ENCODE data around the gene MAP2K5.

The MAP2K5 gene

DNA sequence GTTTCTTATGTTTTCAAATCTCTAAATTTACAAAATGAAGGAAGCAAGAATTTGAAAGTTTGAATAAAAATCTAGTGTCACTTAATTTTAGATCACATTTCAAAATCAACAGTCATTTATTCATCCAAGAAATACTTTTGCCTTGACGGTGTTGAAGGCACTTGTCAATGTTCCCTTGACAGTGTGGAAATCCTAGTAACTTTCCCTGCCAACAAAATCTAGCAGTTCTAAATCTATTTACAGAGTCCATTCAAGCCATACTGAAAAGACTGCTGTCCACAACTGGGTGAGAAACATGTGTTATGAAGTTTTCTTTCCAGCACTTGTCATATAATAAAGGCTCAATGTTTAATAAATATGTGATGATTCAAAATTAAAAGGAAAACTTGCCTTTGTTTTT, 8.6 kb upstream of the MAP2K5 start:
- ChIA-PET POLR2A (ENCODE audit: low non-redundant PET) (no interaction called here), CTCF (interaction anchor here (0.8 kb wide), 1 partner anchor 298 kb away, joined by 4 read pairs; no protein-coding TSS in a partner anchor)
- TF ChIP-seq, protein P1, sequence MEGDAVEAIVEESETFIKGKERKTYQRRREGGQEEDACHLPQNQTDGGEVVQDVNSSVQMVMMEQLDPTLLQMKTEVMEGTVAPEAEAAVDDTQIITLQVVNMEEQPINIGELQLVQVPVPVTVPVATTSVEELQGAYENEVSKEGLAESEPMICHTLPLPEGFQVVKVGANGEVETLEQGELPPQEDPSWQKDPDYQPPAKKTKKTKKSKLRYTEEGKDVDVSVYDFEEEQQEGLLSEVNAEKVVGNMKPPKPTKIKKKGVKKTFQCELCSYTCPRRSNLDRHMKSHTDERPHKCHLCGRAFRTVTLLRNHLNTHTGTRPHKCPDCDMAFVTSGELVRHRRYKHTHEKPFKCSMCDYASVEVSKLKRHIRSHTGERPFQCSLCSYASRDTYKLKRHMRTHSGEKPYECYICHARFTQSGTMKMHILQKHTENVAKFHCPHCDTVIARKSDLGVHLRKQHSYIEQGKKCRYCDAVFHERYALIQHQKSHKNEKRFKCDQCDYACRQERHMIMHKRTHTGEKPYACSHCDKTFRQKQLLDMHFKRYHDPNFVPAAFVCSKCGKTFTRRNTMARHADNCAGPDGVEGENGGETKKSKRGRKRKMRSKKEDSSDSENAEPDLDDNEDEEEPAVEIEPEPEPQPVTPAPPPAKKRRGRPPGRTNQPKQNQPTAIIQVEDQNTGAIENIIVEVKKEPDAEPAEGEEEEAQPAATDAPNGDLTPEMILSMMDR (conservative IDR thresholded peaks at IDR 0.05; ENCODE audit: low read depth) = no peak
- no peak overlapping the region for H3K27ac ChIP-seq
- no peak for DNase-seq (ENCODE audit: low spot score)

GRCh38 chr15:67534360-67534759, 8.1 kb upstream of the MAP2K5 start:
- ChIA-PET CTCF (interaction anchor here (0.8 kb wide), 1 partner anchor 298 kb away, joined by 4 read pairs; no protein-coding TSS in a partner anchor), POLR2A (ENCODE audit: low non-redundant PET) (no interaction called here)
- DNase-seq (ENCODE audit: low spot score) = no peak
- TF ChIP-seq, protein P1 (conservative IDR thresholded peaks at IDR 0.05; ENCODE audit: low read depth) = no peak
- H3K27ac ChIP-seq = no peak overlapping the region

DNA sequence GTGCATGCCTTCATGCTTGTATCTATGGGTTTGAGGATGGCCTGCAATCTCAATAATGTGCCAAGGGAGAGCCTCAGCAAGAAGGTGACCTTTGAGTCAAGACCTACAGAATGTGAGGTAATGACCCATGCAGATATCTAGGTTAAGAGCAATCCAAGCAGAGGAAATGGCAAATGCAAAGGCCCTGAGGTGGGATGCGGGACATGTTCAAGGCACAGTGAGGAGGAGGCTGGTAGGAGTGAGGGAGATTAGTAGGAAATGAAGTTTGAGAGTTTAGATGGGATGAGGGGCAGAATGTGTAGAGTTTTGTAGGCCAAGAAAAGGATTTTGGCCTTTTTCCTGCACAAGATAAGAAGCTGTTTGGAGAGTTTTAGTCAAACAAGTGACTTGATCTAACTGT, 4.7 kb upstream of the MAP2K5 start:
- H3K27ac ChIP-seq = no peak overlapping the region
- POLR2A ChIA-PET (ENCODE audit: low non-redundant PET) = no interaction called here
- no peak for DNase-seq (ENCODE audit: low spot score)
- CTCF ChIA-PET = no interaction called here
- TF ChIP-seq, protein P1 (conservative IDR thresholded peaks at IDR 0.05; ENCODE audit: low read depth) = no peak

GRCh38 chr15:67543348-67543718, 830 bp downstream of the MAP2K5 start:
- ChIA-PET POLR2A (ENCODE audit: low non-redundant PET) (no interaction called here), CTCF (no interaction called here)
- DNase-seq (ENCODE audit: low spot score) = peak; percentile 14
- peak overlapping the region; percentile 84 for H3K27ac ChIP-seq
- TF ChIP-seq, protein P1 (conservative IDR thresholded peaks at IDR 0.05; ENCODE audit: low read depth) = no peak

GRCh38 chr15:67544475-67544874, 2.0 kb downstream of the MAP2K5 start:
- DNase-seq (ENCODE audit: low spot score) = no peak
- TF ChIP-seq, protein P1 (conservative IDR thresholded peaks at IDR 0.05; ENCODE audit: low read depth) = no peak
- ChIA-PET CTCF (no interaction called here), POLR2A (ENCODE audit: low non-redundant PET) (no interaction called here)
- H3K27ac ChIP-seq = no peak overlapping the region

DNA sequence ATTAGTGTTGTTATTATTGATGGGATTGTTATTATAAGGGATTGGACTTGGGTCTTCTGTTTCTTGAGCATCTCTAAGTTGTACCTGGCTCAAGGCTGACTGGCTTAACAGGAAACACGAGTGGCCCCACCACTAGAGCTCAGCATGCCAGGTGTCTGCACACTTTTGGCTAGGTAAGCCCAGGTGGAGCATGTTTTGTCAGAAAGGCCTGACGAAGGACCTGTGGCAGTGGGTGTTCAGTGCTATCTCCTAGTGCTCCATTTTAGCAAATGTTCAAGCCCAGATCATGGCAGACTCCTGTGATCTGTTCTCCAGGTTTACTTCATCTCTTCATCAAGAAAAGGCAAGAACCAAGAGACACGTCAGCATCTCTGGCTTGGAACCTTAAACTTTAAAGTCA, 3.4 kb downstream of the MAP2K5 start:
- TF ChIP-seq, protein P1 (conservative IDR thresholded peaks at IDR 0.05; ENCODE audit: low read depth) = no peak
- POLR2A ChIA-PET (ENCODE audit: low non-redundant PET) = no interaction called here
- CTCF ChIA-PET = no interaction called here
- no peak overlapping the region for H3K27ac ChIP-seq
- no peak for DNase-seq (ENCODE audit: low spot score)

DNA sequence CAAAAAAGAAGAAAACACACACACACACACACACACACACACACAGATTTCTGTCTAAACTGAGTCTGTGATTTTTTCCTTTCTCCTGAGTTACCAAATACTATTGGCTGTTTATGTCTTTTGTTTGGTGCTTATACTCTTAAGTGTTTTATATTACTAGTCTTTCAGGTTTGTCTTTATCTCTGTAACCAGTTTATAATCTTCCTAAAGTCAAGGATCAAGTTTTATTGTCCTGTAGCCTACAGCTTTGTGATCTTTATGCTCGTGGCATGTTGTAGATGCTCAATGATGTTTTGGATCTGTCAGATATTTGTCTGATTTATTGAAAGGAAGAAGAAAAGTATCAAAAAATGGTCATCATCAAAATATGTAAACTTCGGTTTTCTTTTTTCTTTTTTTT, 4.6 kb downstream of the MAP2K5 start:
- ChIA-PET POLR2A (ENCODE audit: low non-redundant PET) (no interaction called here), CTCF (interaction anchor here (0.6 kb wide), 1 partner anchor 708 kb away, joined by 3 read pairs; no protein-coding TSS in a partner anchor)
- no peak overlapping the region for H3K27ac ChIP-seq
- TF ChIP-seq, protein P1 (conservative IDR thresholded peaks at IDR 0.05; ENCODE audit: low read depth) = no peak
- DNase-seq (ENCODE audit: low spot score) = no peak

All from RWPE1 (cell line).